ELR (cell line): Measurements from ENCODE around the gene PHGDH.

Experiments
- DNase-seq: peaks from one replicate; pipeline ENCODE4 v3.0.0-alpha.2; 2015; ENCODE audit warnings: low read depth

PHGDH gene

GRCh38 chr1:119791377-119791776 is 79.6 kb downstream of the PHGDH start:
- no peak for DNase-seq
